Parathyroid adenoma (tissue), 2 donors: ENCODE results near the gene PLEKHG7.

Experiments
- H2AFZ ChIP-seq: fragments of 300-600 bp; sonication (generic); one replicate; pipeline ENCODE4 v1.7.0; 2017; ENCODE audit warnings: antibody characterized with exemption, mild to moderate bottlenecking
- H3K27ac ChIP-seq: fragments of 300-600 bp; sonication (generic); one replicate; pipeline ENCODE4 v1.7.0; 2017
- H3K27me3 ChIP-seq: fragments of 300-600 bp; sonication (generic); one replicate; pipeline ENCODE4 v1.7.0; 2017; ENCODE audit warnings: low read length; ENCODE audit not compliant: control insufficient read depth, insufficient read depth
- H3K36me3 ChIP-seq: fragments of 300-600 bp; sonication (generic); one replicate; pipeline ENCODE4 v1.7.0; 2017; ENCODE audit warnings: low read length; ENCODE audit not compliant: control insufficient read depth, insufficient read depth
- H3K4me1 ChIP-seq: fragments of 300-600 bp; sonication (generic); one replicate; pipeline ENCODE4 v1.7.0; 2017; ENCODE audit warnings: control low read depth
- H3K4me2 ChIP-seq: fragments of 300-600 bp; sonication (generic); one replicate; pipeline ENCODE4 v1.7.0; 2017; ENCODE audit warnings: low read length
- H3K4me3 ChIP-seq: fragments of 300-600 bp; sonication (generic); one replicate; pipeline ENCODE4 v1.7.0; 2017; ENCODE audit warnings: low read depth, low read length
- H3K79me2 ChIP-seq: fragments of 300-600 bp; sonication (generic); one replicate; pipeline ENCODE4 v1.7.0; 2017; ENCODE audit warnings: control low read depth
- H3K9ac ChIP-seq: fragments of 300-600 bp; sonication (generic); one replicate; pipeline ENCODE4 v1.7.0; 2017; ENCODE audit warnings: mild to moderate bottlenecking
- H3K9me3 ChIP-seq: fragments of 300-600 bp; sonication (generic); one replicate; pipeline ENCODE4 v1.7.0; 2017; ENCODE audit warnings: low read length; ENCODE audit not compliant: control insufficient read depth
- TF ChIP-seq, protein P1 (sequence below): fragments of 300-600 bp; sonication (generic); IDR thresholded peaks from one replicate; pipeline ENCODE4 v1.7.0; 2017; ENCODE audit warnings: antibody characterized with exemption, mild to moderate bottlenecking
- donor health status: primary hyperparathyroidism.

PLEKHG7 gene

DNA sequence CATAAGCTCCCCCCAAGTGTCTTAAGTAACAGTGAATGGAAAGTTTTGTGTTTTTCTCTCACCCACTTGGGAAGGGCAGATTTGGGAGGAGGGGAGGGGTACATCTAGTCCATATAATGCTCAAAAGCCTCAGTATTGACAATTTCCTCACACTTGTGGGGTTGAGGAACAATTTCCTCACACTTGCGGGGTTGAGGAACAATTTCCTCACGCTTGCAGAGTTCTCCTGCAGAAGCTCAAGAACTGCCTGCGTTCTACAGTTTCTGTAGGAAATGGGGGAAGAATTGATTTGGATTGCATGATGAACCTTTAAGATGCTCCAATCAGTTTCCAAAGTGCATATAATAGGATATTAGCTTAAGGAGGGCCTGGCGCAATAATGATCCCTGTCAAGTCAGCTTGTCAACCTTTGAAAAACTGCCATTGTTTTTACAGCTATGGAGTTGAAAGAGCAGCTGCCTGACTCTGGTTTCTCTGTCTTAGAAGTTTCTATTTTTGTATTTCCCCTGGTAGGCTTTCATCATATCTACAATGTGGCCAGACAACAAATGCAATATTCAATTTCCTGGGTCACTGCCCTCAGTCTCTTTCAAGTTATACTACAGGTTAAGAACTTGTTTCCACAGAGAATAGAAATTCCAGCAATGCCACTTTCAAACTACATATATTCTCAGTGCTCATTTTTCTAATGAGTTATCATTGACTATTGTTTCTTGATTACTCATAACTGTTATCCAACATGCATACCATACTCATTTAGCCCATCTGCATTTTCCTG is 66.5 kb downstream of the PLEKHG7 start:
- no peaks in the 10 kb centered on the region for H3K27me3 ChIP-seq
- TF ChIP-seq, protein P1, sequence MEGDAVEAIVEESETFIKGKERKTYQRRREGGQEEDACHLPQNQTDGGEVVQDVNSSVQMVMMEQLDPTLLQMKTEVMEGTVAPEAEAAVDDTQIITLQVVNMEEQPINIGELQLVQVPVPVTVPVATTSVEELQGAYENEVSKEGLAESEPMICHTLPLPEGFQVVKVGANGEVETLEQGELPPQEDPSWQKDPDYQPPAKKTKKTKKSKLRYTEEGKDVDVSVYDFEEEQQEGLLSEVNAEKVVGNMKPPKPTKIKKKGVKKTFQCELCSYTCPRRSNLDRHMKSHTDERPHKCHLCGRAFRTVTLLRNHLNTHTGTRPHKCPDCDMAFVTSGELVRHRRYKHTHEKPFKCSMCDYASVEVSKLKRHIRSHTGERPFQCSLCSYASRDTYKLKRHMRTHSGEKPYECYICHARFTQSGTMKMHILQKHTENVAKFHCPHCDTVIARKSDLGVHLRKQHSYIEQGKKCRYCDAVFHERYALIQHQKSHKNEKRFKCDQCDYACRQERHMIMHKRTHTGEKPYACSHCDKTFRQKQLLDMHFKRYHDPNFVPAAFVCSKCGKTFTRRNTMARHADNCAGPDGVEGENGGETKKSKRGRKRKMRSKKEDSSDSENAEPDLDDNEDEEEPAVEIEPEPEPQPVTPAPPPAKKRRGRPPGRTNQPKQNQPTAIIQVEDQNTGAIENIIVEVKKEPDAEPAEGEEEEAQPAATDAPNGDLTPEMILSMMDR = no peak
- no peaks in the 10 kb centered on the region for H3K36me3 ChIP-seq
- H3K4me3 ChIP-seq = no peak overlapping the region
- no peaks in the 10 kb centered on the region for H3K9me3 ChIP-seq
- H3K27ac ChIP-seq = no peak overlapping the region
- no peaks in the 10 kb centered on the region for H3K4me1 ChIP-seq
- no peak overlapping the region for H3K9ac ChIP-seq
- no peaks in the 10 kb centered on the region for H3K79me2 ChIP-seq
- no peak overlapping the region for H2AFZ ChIP-seq
- no peak overlapping the region for H3K4me2 ChIP-seq

GRCh38 chr12:92771001-92771400 is 68.2 kb downstream of the PLEKHG7 start:
- Histone ChIP-seq H3K36me3 (no peaks in the 10 kb centered on the region), H3K9me3 (no peaks in the 10 kb centered on the region), H3K4me2 (no peak overlapping the region), H3K4me3 (no peak overlapping the region), H3K27ac (no peak overlapping the region), H3K79me2 (no peaks in the 10 kb centered on the region), H2AFZ (no peak overlapping the region), H3K9ac (no peak overlapping the region), H3K4me1 (no peaks in the 10 kb centered on the region), H3K27me3 (no peaks in the 10 kb centered on the region)
- TF ChIP-seq, protein P1 = no peak

- no peaks in the 10 kb centered on the region for H3K36me3 ChIP-seq
- no peak overlapping the region for H3K9ac ChIP-seq
- no peaks in the 10 kb centered on the region for H3K27me3 ChIP-seq
- no peaks in the 10 kb centered on the region for H3K9me3 ChIP-seq
- no peaks in the 10 kb centered on the region for H3K4me1 ChIP-seq
- H3K4me2 ChIP-seq = no peak overlapping the region
- no peak overlapping the region for H3K27ac ChIP-seq
- H3K4me3 ChIP-seq = no peak overlapping the region
- H2AFZ ChIP-seq = no peak overlapping the region
- TF ChIP-seq, protein P1 = no peak
- no peaks in the 10 kb centered on the region for H3K79me2 ChIP-seq
Measured at GRCh38 chr12:92775416-92775815, 72.6 kb downstream of the PLEKHG7 start.

GRCh38 chr12:92778525-92778924 is 75.7 kb downstream of the PLEKHG7 start:
- H3K9ac ChIP-seq = no peak overlapping the region
- no peak overlapping the region for H3K27ac ChIP-seq
- TF ChIP-seq, protein P1 = no peak
- no peaks in the 10 kb centered on the region for H3K27me3 ChIP-seq
- no peaks in the 10 kb centered on the region for H3K9me3 ChIP-seq
- no peaks in the 10 kb centered on the region for H3K79me2 ChIP-seq
- no peak overlapping the region for H3K4me2 ChIP-seq
- no peaks in the 10 kb centered on the region for H3K36me3 ChIP-seq
- H2AFZ ChIP-seq = no peak overlapping the region
- peaks cover 3% of the 10 kb centered on the region for H3K4me1 ChIP-seq
- no peak overlapping the region for H3K4me3 ChIP-seq

DNA sequence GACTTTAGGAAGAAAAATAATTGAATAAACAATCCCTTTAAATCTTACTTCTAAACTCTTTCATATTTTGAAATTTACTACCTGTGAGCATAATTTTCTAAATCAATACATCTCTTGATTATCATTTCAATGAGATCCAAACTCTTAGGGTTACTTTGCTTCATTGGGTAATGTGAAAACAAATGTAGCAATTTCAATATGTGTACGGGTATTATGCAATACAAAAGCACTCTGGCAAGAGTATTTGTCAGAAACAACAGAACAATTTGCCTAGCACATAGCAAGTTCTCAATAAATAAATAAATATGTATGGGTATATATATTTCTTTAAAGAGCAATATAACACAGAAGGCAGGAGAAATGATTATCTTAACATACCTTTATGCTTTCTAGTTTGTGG is 77.1 kb downstream of the PLEKHG7 start:
- Histone ChIP-seq H3K4me1 (peaks cover 8% of the 10 kb centered on the region), H3K9me3 (no peaks in the 10 kb centered on the region), H2AFZ (no peak overlapping the region), H3K9ac (no peak overlapping the region), H3K27ac (no peak overlapping the region), H3K79me2 (no peaks in the 10 kb centered on the region), H3K4me3 (no peak overlapping the region), H3K27me3 (no peaks in the 10 kb centered on the region), H3K36me3 (no peaks in the 10 kb centered on the region), H3K4me2 (no peak overlapping the region)
- TF ChIP-seq, protein P1 = no peak
